Thyroid gland (tissue), 4 donors: ENCODE data around the gene PLEKHM3. TPM values are rescaled to one million over a fixed set of nuclear protein-coding genes. Genes with fewer than 3 reads are reported as not detected.

Experiments
- DNase-seq, 2 donors: peaks; one replicate each; pipeline ENCODE4 v3.0.0-alpha.2; 2019
- H3K27ac ChIP-seq, 3 donors: fragments of 200-600 bp; sonication (generic); 1 replicate in 2 of 3; 2 replicates in 1 of 3; pipeline ENCODE4 v1.5.1; 2016 to 2019; ENCODE audit warnings: mild to moderate bottlenecking in 1 of 3, moderate library complexity in 1 of 3
- H3K27me3 ChIP-seq: fragments of 200-600 bp; sonication (generic); one replicate; pipeline ENCODE4 v1.5.1; 2019
- H3K36me3 ChIP-seq, 2 donors: fragments of 200-600 bp; sonication (generic); one replicate each; pipeline ENCODE4 v1.5.1; 2016 to 2019
- H3K4me1 ChIP-seq, 2 donors: fragments of 200-600 bp; sonication (generic); one replicate each; pipeline ENCODE4 v1.5.1; 2017 to 2019
- H3K4me3 ChIP-seq, 3 donors: fragments of 200-600 bp; sonication (generic); replicated peaks in 1 of 3; 1 replicate in 2 of 3; 2 replicates in 1 of 3; pipeline ENCODE4 v1.5.1; 2016; ENCODE audit warnings: mild to moderate bottlenecking in 1 of 3
- H3K9me3 ChIP-seq: fragments of 200-600 bp; sonication (generic); one replicate; pipeline ENCODE4 v1.5.1; 2017
- POLR2A ChIP-seq, 2 donors: fragments of 450-650 bp; IDR thresholded peaks; one replicate each; pipeline ENCODE4 v1.6.1; 2017; ENCODE audit warnings: antibody characterized with exemption in 2 of 2, mild to moderate bottlenecking in 2 of 2, moderate library complexity in 1 of 2
- WGBS, 2 donors: methylation state at CpG; one replicate each; pipeline ENCODE4 v1.1.5; 2017; 5-methylcytosine and 5-hydroxymethylcytosine counted together
- intact Hi-C: fragments of 100-400 bp; cut with DNase I; formaldehyde crosslinking; loops from one replicate; pipeline ENCODE4 v1.15.1; 2023
- total RNA-seq, 4 donors: library from RNA; depleted of rRNA; stranded (reverse); fragments of >200 nt; gene quantifications; one replicate each; pipeline ENCODE4 v1.2.3, GENCODE V29; 2016
- TF ChIP-seq, protein P1 (sequence below), 6 experiments: fragments of 200-600 bp in 3 of 6; fragments of 450-650 bp in 3 of 6; sonication (generic) in 3 of 6; IDR thresholded peaks; one replicate each; pipeline ENCODE4 v1.5.1; 2016 to 2019; ENCODE audit warnings: antibody characterized with exemption in 6 of 6, mild to moderate bottlenecking in 2 of 6, inconsistent platforms in 1 of 6, moderate library complexity in 1 of 6

The PLEKHM3 gene
- total RNA-seq, 4 donors from 2014 or later, result 42.2 to 53.0 (median 44.5) TPM

- Histone ChIP-seq H3K27me3 (no peaks in the 10 kb centered on the region), H3K4me3 (no peak overlapping the region), H3K9me3 (no peaks in the 10 kb centered on the region), H3K4me1 (peaks cover 18 to 22% of the 10 kb centered on the region in 2 donors), H3K27ac (no peak overlapping the region), H3K36me3 (no peaks in the 10 kb centered on the region)
- 84 to 89% methylated on average over 3 of the region's 3 CpGs for WGBS, 2 donors
- TF ChIP-seq POLR2A (IDR thresholded peaks at IDR 0.05), result no peak
- TF ChIP-seq, protein P1, sequence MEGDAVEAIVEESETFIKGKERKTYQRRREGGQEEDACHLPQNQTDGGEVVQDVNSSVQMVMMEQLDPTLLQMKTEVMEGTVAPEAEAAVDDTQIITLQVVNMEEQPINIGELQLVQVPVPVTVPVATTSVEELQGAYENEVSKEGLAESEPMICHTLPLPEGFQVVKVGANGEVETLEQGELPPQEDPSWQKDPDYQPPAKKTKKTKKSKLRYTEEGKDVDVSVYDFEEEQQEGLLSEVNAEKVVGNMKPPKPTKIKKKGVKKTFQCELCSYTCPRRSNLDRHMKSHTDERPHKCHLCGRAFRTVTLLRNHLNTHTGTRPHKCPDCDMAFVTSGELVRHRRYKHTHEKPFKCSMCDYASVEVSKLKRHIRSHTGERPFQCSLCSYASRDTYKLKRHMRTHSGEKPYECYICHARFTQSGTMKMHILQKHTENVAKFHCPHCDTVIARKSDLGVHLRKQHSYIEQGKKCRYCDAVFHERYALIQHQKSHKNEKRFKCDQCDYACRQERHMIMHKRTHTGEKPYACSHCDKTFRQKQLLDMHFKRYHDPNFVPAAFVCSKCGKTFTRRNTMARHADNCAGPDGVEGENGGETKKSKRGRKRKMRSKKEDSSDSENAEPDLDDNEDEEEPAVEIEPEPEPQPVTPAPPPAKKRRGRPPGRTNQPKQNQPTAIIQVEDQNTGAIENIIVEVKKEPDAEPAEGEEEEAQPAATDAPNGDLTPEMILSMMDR (IDR thresholded peaks at IDR 0.05), result no peak
- no peak for DNase-seq
- intact Hi-C loops, result no loop called here
These were observed 58.2 kb downstream of the PLEKHM3 start for GRCh38 chr2:207967121-207967520.

- intact Hi-C loops, result no loop called here
- WGBS, 2 donors, result 83 to 100% methylated on average over 1 of the region's 1 CpG
- Histone ChIP-seq H3K4me1 (no peaks in the 10 kb centered on the region), H3K27ac (no peak overlapping the region), H3K27me3 (no peaks in the 10 kb centered on the region), H3K36me3 (no peaks in the 10 kb centered on the region), H3K9me3 (no peaks in the 10 kb centered on the region), H3K4me3 (no peak overlapping the region)
- TF ChIP-seq, protein P1 (IDR thresholded peaks at IDR 0.05), result no peak
- no peak for TF ChIP-seq POLR2A (IDR thresholded peaks at IDR 0.05)
- DNase-seq, result no peak
These were observed 64.4 kb downstream of the PLEKHM3 start for GRCh38 chr2:207960911-207961310.

- intact Hi-C loops, result no loop called here
- DNase-seq, result no peak
- no peaks in the 10 kb centered on the region for H3K4me1 ChIP-seq
- H3K27me3 ChIP-seq, result no peaks in the 10 kb centered on the region
- WGBS, 2 donors, result 68 to 76% methylated on average over 1 of the region's 1 CpG
- no peaks in the 10 kb centered on the region for H3K36me3 ChIP-seq
- no peaks in the 10 kb centered on the region for H3K9me3 ChIP-seq
- no peak overlapping the region for H3K4me3 ChIP-seq
- TF ChIP-seq, protein P1 (IDR thresholded peaks at IDR 0.05), result no peak
- TF ChIP-seq POLR2A (IDR thresholded peaks at IDR 0.05), result no peak
- H3K27ac ChIP-seq, result no peak overlapping the region
These were observed 65.2 kb downstream of the PLEKHM3 start for GRCh38 chr2:207960090-207960489.

GRCh38 chr2:207956771-207957170 is 68.6 kb downstream of the PLEKHM3 start:
- Histone ChIP-seq H3K9me3 (no peaks in the 10 kb centered on the region), H3K27ac (no peak overlapping the region), H3K36me3 (no peaks in the 10 kb centered on the region), H3K4me1 (peaks cover 5 to 6% of the 10 kb centered on the region in 2 donors), H3K4me3 (no peak overlapping the region), H3K27me3 (no peaks in the 10 kb centered on the region)
- intact Hi-C loops, result no loop called here
- WGBS, 2 donors, result 89 to 95% methylated on average over 3 of the region's 3 CpGs
- no peak for TF ChIP-seq POLR2A (IDR thresholded peaks at IDR 0.05)
- TF ChIP-seq, protein P1 (IDR thresholded peaks at IDR 0.05), result no peak
- no peak for DNase-seq

- H3K9me3 ChIP-seq, result no peaks in the 10 kb centered on the region
- H3K4me1 ChIP-seq, result peaks cover 12 to 16% of the 10 kb centered on the region in 2 donors
- no peak overlapping the region for H3K27ac ChIP-seq
- no peak for DNase-seq
- no peaks in the 10 kb centered on the region for H3K27me3 ChIP-seq
- H3K4me3 ChIP-seq, result no peak overlapping the region
- intact Hi-C loops, result no loop called here
- 0 to 39% methylated on average over 1 of the region's 1 CpG for WGBS, 2 donors
- no peak for TF ChIP-seq POLR2A (IDR thresholded peaks at IDR 0.05)
- TF ChIP-seq, protein P1 (IDR thresholded peaks at IDR 0.05), result no peak
- no peaks in the 10 kb centered on the region for H3K36me3 ChIP-seq
These were observed 69.9 kb downstream of the PLEKHM3 start for GRCh38 chr2:207955456-207955855.
